Ectodermal cell (in vitro differentiated cells): Measurements from ENCODE around the gene TGFB1I1.

Experiments used
- H3K27ac ChIP-seq: 2 replicates; pipeline ENCODE4 v1.7.0; 2013; ENCODE audit warnings: mild to moderate bottlenecking, low read depth, low read length; ENCODE audit not compliant: insufficient read depth, poor library complexity, severe bottlenecking
- H3K27me3 ChIP-seq: 2 replicates; pipeline ENCODE4 v1.7.0; 2013; ENCODE audit warnings: mild to moderate bottlenecking, low read length; ENCODE audit not compliant: insufficient read depth, control insufficient read depth, poor library complexity, severe bottlenecking
- H3K36me3 ChIP-seq: one replicate; pipeline ENCODE4 v1.7.0; 2013; ENCODE audit warnings: low read length; ENCODE audit not compliant: control insufficient read depth, insufficient read depth
- H3K4me1 ChIP-seq: one replicate; pipeline ENCODE4 v1.7.0; 2013; ENCODE audit warnings: low read length; ENCODE audit not compliant: control insufficient read depth, insufficient read depth
- H3K4me3 ChIP-seq: 2 replicates; pipeline ENCODE4 v1.7.0; 2013; ENCODE audit warnings: low read depth, low read length, control low read depth; ENCODE audit not compliant: insufficient read depth
- H3K9me3 ChIP-seq: 2 replicates; pipeline ENCODE4 v1.7.0; 2013; ENCODE audit warnings: mild to moderate bottlenecking, low read length, moderate library complexity; ENCODE audit not compliant: control insufficient read depth
- WGBS, 2 experiments: methylation state at CpG; one replicate each; pipeline ENCODE4 v1.1.7; 2013; ENCODE audit warnings: missing lambda C conversion rate in 2 of 2; 5-methylcytosine and 5-hydroxymethylcytosine counted together

The TGFB1I1 gene

GRCh38 chr16:31460582-31461002 lies 11.4 kb upstream of the TGFB1I1 start:
- no peaks in the 10 kb centered on the region for H3K36me3 ChIP-seq
- peak overlapping the region; percentile 53 for H3K4me3 ChIP-seq
- H3K4me1 ChIP-seq: peaks cover 14% of the 10 kb centered on the region
- WGBS, 2 experiments: 70 to 75% methylated on average over 6 to 7 of the region's 8 CpGs
- no peaks in the 10 kb centered on the region for H3K9me3 ChIP-seq
- peak overlapping the region; percentile 95 for H3K27ac ChIP-seq
- no peaks in the 10 kb centered on the region for H3K27me3 ChIP-seq

- WGBS, 2 experiments: 91 to 92% methylated on average over 10 of the region's 10 CpGs
- H3K9me3 ChIP-seq: no peaks in the 10 kb centered on the region
- H3K4me1 ChIP-seq: peaks cover 14% of the 10 kb centered on the region
- H3K27ac ChIP-seq: no peak overlapping the region
- H3K36me3 ChIP-seq: no peaks in the 10 kb centered on the region
- no peak overlapping the region for H3K4me3 ChIP-seq
- no peaks in the 10 kb centered on the region for H3K27me3 ChIP-seq
These were observed 10.6 kb upstream of the TGFB1I1 start for GRCh38 chr16:31461201-31461920.

GRCh38 chr16:31461921-31462804 lies 9.8 kb upstream of the TGFB1I1 start:
- WGBS, 2 experiments: 94% methylated on average over 35 of the region's 35 CpGs
- Histone ChIP-seq H3K36me3 (no peaks in the 10 kb centered on the region), H3K27ac (no peak overlapping the region)

GRCh38 chr16:31464348-31464769 lies 7.6 kb upstream of the TGFB1I1 start:
- no peaks in the 10 kb centered on the region for H3K36me3 ChIP-seq

More at GRCh38 chr16:31461921-31462804, 9.8 kb upstream of the TGFB1I1 start:
- Histone ChIP-seq H3K9me3 (no peaks in the 10 kb centered on the region), H3K27me3 (no peaks in the 10 kb centered on the region), H3K4me3 (no peak overlapping the region), H3K4me1 (peaks cover 10% of the 10 kb centered on the region)

GRCh38 chr16:31464781-31465260 lies 7.1 kb upstream of the TGFB1I1 start:
- Histone ChIP-seq H3K4me1 (no peaks in the 10 kb centered on the region), H3K36me3 (no peaks in the 10 kb centered on the region), H3K4me3 (no peak overlapping the region), H3K27ac (no peak overlapping the region), H3K27me3 (no peaks in the 10 kb centered on the region), H3K9me3 (no peaks in the 10 kb centered on the region)
- whole genome bisulfite sequencing, 2 experiments: 93% methylated on average over 17 of the region's 17 CpGs

More at GRCh38 chr16:31464348-31464769, 7.6 kb upstream of the TGFB1I1 start:
- Histone ChIP-seq H3K4me1 (no peaks in the 10 kb centered on the region), H3K27me3 (no peaks in the 10 kb centered on the region), H3K9me3 (no peaks in the 10 kb centered on the region), H3K27ac (no peak overlapping the region), H3K4me3 (no peak overlapping the region)
- WGBS, 2 experiments: 94 to 95% methylated on average over 36 of the region's 36 CpGs

- WGBS, 2 experiments: 94 to 95% methylated on average over 20 of the region's 20 CpGs
- Histone ChIP-seq H3K27ac (no peak overlapping the region), H3K4me3 (no peak overlapping the region), H3K36me3 (no peaks in the 10 kb centered on the region), H3K9me3 (no peaks in the 10 kb centered on the region), H3K4me1 (no peaks in the 10 kb centered on the region), H3K27me3 (peaks cover 3% of the 10 kb centered on the region)
These were observed 6.1 kb upstream of the TGFB1I1 start for GRCh38 chr16:31465788-31466370.

GRCh38 chr16:31466381-31466841 lies 5.5 kb upstream of the TGFB1I1 start:
- no peak overlapping the region for H3K27ac ChIP-seq
- H3K4me3 ChIP-seq: no peak overlapping the region
- H3K27me3 ChIP-seq: peaks cover 8% of the 10 kb centered on the region
- 94 to 96% methylated on average over 18 of the region's 18 CpGs for WGBS, 2 experiments
- H3K36me3 ChIP-seq: no peaks in the 10 kb centered on the region
- no peaks in the 10 kb centered on the region for H3K9me3 ChIP-seq
- peaks cover under 1% of the 10 kb centered on the region for H3K4me1 ChIP-seq

GRCh38 chr16:31467151-31467773 lies 4.7 kb upstream of the TGFB1I1 start:
- Histone ChIP-seq H3K4me3 (no peak overlapping the region), H3K36me3 (no peaks in the 10 kb centered on the region), H3K27ac (no peak overlapping the region), H3K9me3 (no peaks in the 10 kb centered on the region), H3K4me1 (peaks cover 5% of the 10 kb centered on the region), H3K27me3 (peaks cover 16% of the 10 kb centered on the region)
- WGBS, 2 experiments: 81 to 85% methylated on average over 3 of the region's 5 CpGs

- Histone ChIP-seq H3K36me3 (no peaks in the 10 kb centered on the region), H3K27me3 (peaks cover 22% of the 10 kb centered on the region), H3K4me3 (no peak overlapping the region), H3K27ac (no peak overlapping the region), H3K4me1 (peaks cover 5% of the 10 kb centered on the region), H3K9me3 (no peaks in the 10 kb centered on the region)
- 92 to 93% methylated on average over 4 to 5 of the region's 5 CpGs for WGBS, 2 experiments
These were observed 4.1 kb upstream of the TGFB1I1 start for GRCh38 chr16:31467858-31468257.
